A673 (cell line): Measurements from ENCODE around the gene DLG5. TPM values are rescaled to one million over a fixed set of nuclear protein-coding genes. Genes with fewer than 3 reads are reported as not detected.

ENCODE experiments used
- BruUV-seq: library from RNA; stranded (reverse); fragments of 400-500 nt; replicated peaks from 2 replicates; lab custom pipeline; 2021; lab: Mats Ljungman, UMichigan
- CTCF ChIA-PET: fragments of 300-600 bp; sonication (Branson Sonifier 250); formaldehyde crosslinking; loops from one replicate; lab custom pipeline; 2022; ENCODE audit warnings: antibody characterized with exemption; lab: Charles Lee
- POLR2A ChIA-PET: fragments of 300-600 bp; sonication (Branson Sonifier 250); formaldehyde crosslinking; loops from one replicate; lab custom pipeline; 2022; ENCODE audit warnings: antibody characterized with exemption; ENCODE audit not compliant: low non-redundant PET; lab: Charles Lee
- DNase-seq: peaks from one replicate; pipeline ENCODE4 v3.0.0-alpha.2; 2015; ENCODE audit warnings: low spot score
- H3K27ac ChIP-seq: fragments of 200-600 bp; sonication (generic); 2 replicates; pipeline ENCODE4 v1.5.1; 2016; ENCODE audit warnings: mixed run types, low read depth, mild to moderate bottlenecking, mixed read lengths, antibody characterized with exemption, low read length; ENCODE audit not compliant: poor library complexity, severe bottlenecking
- H3K27me3 ChIP-seq: fragments of 200-600 bp; sonication (generic); replicated peaks from 2 replicates; pipeline ENCODE4 v1.6.1; 2017; ENCODE audit warnings: mixed run types, low read depth, mild to moderate bottlenecking, mixed read lengths, antibody characterized with exemption, low read length; ENCODE audit not compliant: insufficient read depth, poor library complexity
- H3K36me3 ChIP-seq: fragments of 200-600 bp; sonication (generic); 2 replicates; pipeline ENCODE4 v1.6.1; 2016; ENCODE audit warnings: mixed run types, mild to moderate bottlenecking, mixed read lengths, antibody characterized with exemption, low read length; ENCODE audit not compliant: insufficient read depth, poor library complexity, severe bottlenecking
- H3K4me1 ChIP-seq: fragments of 200-600 bp; sonication (generic); 2 replicates; pipeline ENCODE4 v1.6.1; 2017; ENCODE audit warnings: mixed run types, mild to moderate bottlenecking, mixed read lengths, antibody characterized with exemption, low read length; ENCODE audit not compliant: insufficient read depth, poor library complexity, severe bottlenecking
- H3K4me3 ChIP-seq: fragments of 200-600 bp; sonication (generic); 2 replicates; pipeline ENCODE4 v1.5.1; 2016; ENCODE audit warnings: low read depth, mixed run types, mild to moderate bottlenecking, mixed read lengths, low read length; ENCODE audit not compliant: poor library complexity, severe bottlenecking
- H3K9me3 ChIP-seq: fragments of 200-600 bp; sonication (generic); 2 replicates; pipeline ENCODE4 v1.6.1; 2016; ENCODE audit warnings: mixed run types, low read depth, mild to moderate bottlenecking, mixed read lengths, antibody characterized with exemption, low read length; ENCODE audit not compliant: poor library complexity, severe bottlenecking
- CTCF ChIP-seq: fragments of 300-800, 200-600 bp; sonication (generic); conservative IDR thresholded peaks from 2 replicates; pipeline ENCODE4 v1.5.1; 2017; ENCODE audit warnings: low read depth, mild to moderate bottlenecking, antibody characterized with exemption, low read length, moderate library complexity, mixed read lengths
- EZH2 ChIP-seq: fragments of 200-600 bp; sonication (generic); IDR thresholded peaks from 2 replicates; pipeline ENCODE4 v1.6.1; 2017; ENCODE audit warnings: borderline replicate concordance, low read depth, mild to moderate bottlenecking, mixed read lengths, antibody characterized with exemption, low read length; ENCODE audit not compliant: poor library complexity, severe bottlenecking
- intact Hi-C: fragments of 100-400 bp; cut with micrococcal nuclease; formaldehyde crosslinking; loops from one replicate; pipeline ENCODE4 v1.10.0; 2022; ENCODE audit not compliant: unreplicated experiment
- total RNA-seq: library from RNA; stranded (reverse); gene quantifications from 2 replicates; pipeline ENCODE4 v1.2.3, GENCODE V29; 2021

DLG5 gene
- total RNA-seq, 1 experiment from 2014 or later, result 44.0 TPM

- no TSS peak for BruUV-seq
- Histone ChIP-seq H3K9me3 (no peaks in the 10 kb centered on the region), H3K27me3 (no peaks in the 10 kb centered on the region), H3K27ac (no peak overlapping the region), H3K4me3 (no peak overlapping the region), H3K4me1 (no peaks in the 10 kb centered on the region), H3K36me3 (no peaks in the 10 kb centered on the region)
- no peak for TF ChIP-seq EZH2
- TF ChIP-seq CTCF, result no peak
- DNase-seq, result no peak
- intact Hi-C loops, result no loop called here
- ChIA-PET CTCF (no interaction called here), POLR2A (no interaction called here)
Measured at GRCh38 chr10:77912576-77912975, 14.0 kb downstream of the DLG5 start.

- H3K4me3 ChIP-seq, result no peak overlapping the region
- CTCF ChIA-PET, result no interaction called here
- no peak for DNase-seq
- intact Hi-C loops, result no loop called here
- no peaks in the 10 kb centered on the region for H3K4me1 ChIP-seq
- H3K27ac ChIP-seq, result no peak overlapping the region
- H3K27me3 ChIP-seq, result no peaks in the 10 kb centered on the region
- no peaks in the 10 kb centered on the region for H3K36me3 ChIP-seq
- no peaks in the 10 kb centered on the region for H3K9me3 ChIP-seq
- no peak for TF ChIP-seq CTCF
- TF ChIP-seq EZH2, result no peak
- POLR2A ChIA-PET, result no interaction called here
- BruUV-seq, result no TSS peak
Measured at GRCh38 chr10:77911535-77912123, 14.9 kb downstream of the DLG5 start.

DNA sequence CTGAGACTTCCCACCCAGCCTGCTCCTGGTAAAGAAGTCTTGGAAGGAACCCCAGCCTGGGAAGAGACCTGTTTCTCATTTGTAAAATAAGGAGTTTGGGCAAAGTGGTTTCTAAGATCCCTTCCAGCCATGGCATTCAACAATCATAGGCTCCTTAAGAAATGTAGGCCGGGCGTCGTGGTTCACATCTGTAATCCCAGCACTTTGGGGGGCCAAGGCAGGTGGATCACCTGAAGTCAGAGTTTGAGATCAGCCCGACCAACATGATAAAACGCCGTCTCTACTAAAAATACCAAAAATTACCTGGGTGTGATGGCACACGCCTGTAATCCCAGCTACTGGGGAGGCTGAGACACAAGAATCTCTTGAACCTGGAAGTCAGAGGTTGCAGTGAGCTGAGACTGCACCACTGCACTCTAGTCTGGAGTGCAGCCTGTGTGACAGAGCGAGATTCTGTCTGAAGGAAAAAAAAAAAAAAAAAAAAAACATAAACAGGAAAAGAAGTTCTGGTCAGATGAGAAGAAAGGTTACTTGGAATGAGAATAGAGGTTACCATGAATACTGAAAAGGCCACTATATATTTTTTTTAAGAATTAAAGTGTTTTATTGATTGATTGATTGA is 15.9 kb downstream of the DLG5 start:
- BruUV-seq, result no TSS peak
- H3K4me3 ChIP-seq, result no peak overlapping the region
- no peaks in the 10 kb centered on the region for H3K27me3 ChIP-seq
- H3K9me3 ChIP-seq, result no peaks in the 10 kb centered on the region
- H3K4me1 ChIP-seq, result no peaks in the 10 kb centered on the region
- TF ChIP-seq EZH2 (no peak), CTCF (no peak)
- no peaks in the 10 kb centered on the region for H3K36me3 ChIP-seq
- intact Hi-C loops, result no loop called here
- no peak overlapping the region for H3K27ac ChIP-seq
- no peak for DNase-seq
- POLR2A ChIA-PET, result no interaction called here
- CTCF ChIA-PET, result no interaction called here
